Effector CD8-positive, alpha-beta T cell (primary cell): ENCODE measurements around the gene DNAJC24.

Source experiments
- DNase-seq: peaks from one replicate; lab custom pipeline; 2025; lab: John Stamatoyannopoulos, UW

The DNAJC24 gene

DNA sequence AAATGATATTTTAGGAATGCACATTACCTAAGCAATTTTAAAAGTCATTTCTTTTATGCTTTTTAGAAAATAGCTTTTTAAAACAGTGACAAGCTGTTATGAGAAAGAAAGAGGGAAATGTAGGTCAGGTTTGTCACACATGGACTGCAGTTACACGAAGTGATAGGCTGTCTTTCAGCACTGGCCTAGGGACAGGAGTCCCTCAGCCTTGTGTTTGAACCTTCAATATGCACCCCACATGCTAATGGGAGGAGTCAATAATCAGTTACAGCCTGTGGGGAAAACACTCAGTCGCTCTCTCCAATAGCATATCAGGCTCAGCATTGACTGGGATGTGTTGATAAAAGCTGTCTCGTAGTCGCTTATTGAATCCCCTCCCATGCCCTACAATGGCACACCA, 45.8 kb downstream of the DNAJC24 start:
- DNase-seq: no peak

DNA sequence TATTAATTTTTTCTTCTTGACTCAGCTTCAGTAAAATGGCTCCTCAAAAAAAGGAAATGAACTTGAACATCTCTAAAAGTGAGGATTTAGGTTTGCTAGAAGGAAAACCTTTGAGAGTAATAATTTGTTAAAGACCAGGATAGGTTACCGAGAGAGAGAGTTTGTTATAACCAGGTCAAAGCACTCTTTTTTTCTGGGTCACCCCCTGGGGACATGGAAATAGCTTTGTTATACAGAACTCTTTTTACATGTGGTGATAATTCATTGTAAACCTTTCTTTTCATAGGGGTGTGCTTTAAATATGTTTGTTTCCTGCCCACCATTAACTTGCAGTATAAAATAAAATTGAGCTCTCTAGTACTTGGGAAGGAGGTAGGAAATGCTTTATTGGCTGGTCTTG, 47.7 kb downstream of the DNAJC24 start:
- DNase-seq: no peak

DNA sequence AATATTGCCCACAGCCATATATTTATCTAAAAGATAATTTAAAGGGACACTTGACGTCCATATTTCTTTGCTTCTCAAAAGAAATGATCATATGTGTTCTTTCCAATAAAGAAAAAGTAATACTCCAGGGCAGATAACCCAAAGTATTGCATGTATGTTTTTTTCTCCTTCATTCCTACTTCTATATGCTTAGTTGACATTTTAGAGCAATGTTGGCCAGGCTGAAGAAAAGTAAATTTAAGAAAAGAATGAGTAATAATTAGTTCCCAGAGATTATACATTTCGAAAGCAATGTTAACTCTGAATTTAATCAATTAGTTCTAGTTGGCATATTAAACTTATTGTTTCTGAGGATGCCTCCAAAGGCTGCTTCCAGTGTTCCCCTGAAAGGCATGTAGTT, 48.2 kb downstream of the DNAJC24 start:
- DNase-seq: no peak

DNA sequence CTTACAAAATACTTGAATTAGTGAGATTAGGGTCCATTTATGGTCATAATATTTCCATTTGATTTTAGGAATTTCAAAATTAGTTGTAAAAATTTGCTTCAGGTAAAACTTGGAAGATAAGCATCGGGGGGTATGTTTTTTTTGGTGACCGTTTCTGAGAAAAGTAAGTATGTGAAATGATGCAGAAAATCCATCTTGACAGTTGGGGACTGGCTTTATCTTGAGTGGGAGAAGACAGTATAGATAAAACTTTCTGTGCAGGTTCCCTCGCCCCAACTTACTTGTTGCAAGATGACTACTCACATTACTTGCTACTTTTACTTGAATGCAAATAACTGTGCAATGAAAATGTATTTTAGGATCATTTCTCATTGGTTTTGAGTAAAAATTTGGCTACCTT, 49.5 kb downstream of the DNAJC24 start:
- DNase-seq: no peak

DNA sequence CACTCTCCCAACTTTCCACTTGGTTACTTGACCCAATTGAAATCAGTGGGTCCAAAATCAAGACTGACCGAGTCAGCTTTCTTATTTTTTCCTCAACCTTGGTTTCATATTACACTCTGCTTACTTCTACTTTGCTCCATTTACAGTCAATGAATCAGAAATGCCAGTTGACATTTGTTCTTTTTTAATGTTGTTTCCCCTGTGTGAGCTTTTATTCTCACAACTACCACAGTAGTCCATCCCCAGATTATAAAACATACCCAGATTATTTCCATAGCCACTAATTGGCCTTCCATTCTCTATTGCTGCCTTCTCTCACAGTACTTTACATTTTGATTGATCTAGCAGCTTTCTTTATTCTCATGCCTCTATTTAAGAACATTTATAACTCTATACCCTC, 50.0 kb downstream of the DNAJC24 start:
- no peak for DNase-seq

DNA sequence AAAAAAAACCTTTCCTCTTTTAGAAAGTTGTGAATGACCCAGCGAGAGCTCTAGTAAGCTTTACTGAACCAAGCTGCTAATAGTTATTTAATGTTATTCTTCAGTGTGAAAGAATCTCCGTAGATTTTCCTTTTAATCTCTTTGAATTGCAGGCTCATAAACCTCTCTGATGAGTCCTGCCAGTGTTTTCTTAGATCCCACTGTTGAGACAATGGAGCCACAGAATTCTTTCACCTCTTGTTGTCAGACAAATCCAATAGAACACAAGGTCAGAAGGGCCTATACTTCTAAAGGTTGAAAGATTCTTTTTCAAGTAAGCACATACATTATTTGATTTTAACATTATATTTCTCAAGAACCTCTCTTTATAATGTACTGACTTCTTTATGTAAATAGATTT, 52.2 kb downstream of the DNAJC24 start:
- no peak for DNase-seq

DNA sequence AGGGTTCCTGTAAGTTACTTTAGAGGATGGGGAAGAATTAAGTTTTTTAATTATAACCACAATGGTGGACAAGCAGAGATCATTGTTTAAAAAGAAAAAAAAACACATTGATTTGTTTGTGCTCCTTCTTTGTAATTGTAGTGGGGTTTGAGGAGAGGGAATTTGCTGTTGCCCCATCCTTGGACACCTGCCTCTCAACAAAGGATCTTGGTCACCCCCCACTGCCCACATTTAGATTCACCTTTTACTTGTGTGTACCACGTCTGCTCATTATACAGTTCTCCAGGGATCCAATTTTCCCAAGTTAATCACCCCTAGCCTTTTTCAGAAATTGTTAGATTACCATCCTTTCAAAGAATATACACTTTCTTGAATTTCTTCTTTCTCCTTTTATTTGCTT, 53.0 kb downstream of the DNAJC24 start:
- no peak for DNase-seq

DNA sequence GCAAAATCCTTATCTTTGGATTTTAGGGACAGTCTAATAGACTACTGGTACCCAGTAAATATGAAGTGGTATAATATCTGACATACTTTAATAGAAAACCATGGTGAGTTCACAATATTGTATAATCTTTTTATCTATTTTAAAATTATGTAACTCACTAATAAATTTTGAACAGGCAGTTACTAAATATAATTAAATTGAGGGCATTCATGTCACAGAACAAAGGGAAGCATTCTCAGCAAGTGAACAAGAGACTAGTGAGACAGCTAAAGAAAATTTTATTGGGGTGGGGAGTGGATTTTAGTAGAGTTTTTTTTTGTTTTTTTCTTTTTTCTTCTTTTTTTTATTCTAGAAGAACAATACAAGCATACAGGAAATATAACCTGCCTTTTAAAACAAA, 55.0 kb downstream of the DNAJC24 start:
- DNase-seq: no peak

DNA sequence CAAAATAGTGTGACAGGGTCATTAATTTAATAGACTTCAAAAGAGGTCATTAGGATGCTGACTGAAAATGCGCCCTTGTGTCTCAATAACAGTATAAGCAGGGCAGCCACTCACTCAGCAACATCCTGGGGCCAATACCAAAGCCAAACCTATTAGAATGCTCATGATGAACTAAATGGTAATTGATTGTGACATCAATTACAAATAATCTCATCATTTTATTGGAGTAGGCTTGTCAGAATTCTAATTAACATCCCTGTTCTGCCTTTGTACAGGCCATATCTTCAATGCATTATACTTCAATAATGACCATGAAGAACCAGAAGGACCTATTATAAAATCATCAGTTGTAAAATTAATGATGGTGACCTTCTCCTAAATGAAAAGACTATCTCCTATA, 64.2 kb downstream of the DNAJC24 start:
- DNase-seq: no peak

DNA sequence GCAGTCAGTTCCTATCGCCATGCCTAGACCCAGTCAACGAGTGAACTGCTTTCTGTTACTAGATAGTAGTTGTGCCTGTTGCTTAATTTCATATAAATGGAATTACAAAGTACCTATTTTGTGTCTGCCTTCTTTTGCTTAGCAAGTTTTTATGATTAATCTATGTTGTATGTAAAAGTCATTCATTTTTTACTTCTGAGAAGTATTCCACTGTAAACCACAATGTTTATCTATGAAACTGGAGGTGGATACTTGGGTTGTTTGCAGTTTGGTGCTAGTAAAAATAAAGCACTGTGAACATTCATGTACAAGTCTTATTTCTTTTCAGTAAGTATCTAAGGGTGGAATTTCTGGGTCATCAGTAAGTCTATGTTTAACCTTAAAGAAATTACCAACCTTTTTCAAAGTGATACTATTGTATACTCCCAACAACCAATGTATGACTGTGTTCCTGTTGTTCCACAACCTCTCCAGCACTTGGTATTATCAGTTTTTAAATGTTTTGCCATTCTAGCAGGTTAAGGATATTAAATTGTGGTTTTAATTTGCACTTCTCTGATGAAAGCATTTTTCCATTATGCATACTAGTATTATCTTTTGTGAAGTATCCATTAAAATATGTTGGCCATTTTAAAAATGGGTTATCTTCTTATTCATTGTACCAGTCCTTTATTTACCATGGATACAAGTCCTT, 68.2 kb downstream of the DNAJC24 start:
- DNase-seq: no peak

DNA sequence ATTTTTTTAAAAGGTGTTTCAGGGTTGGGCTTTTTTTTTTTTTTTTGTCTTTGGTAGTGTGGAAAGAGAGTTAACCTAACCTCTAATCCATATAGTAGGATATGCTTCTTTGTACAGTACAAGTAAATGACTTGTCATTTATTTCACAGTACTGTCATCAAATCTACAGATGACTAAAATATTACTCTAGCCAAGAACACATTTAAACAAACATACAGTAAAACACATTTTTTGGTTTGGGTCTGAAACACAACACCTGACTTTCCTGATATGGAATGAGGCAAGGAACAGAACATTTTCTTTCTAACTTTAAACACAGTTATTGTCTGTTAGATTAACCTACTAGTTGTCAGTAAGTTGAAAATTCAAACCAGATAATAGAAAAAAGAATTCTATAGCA, 71.6 kb downstream of the DNAJC24 start:
- DNase-seq: no peak

DNA sequence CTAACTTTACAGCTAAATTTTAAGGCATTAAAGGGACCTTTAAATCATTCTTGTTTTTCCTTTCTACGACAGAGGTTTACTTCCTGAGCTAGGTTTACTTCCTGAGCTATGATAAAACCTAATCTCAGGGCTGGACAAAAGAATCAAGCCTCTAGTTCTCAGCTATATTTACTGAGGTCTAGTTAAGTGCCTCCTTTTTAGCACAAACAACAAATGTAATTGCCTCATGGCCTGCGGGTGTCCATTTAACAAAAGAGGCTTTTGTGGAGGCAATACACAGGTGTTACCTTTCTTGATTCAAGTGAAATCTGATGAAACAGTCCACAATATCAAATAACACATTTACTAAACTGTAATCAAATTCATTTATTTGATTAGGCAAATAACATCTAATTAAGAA, 72.4 kb downstream of the DNAJC24 start:
- no peak for DNase-seq

DNA sequence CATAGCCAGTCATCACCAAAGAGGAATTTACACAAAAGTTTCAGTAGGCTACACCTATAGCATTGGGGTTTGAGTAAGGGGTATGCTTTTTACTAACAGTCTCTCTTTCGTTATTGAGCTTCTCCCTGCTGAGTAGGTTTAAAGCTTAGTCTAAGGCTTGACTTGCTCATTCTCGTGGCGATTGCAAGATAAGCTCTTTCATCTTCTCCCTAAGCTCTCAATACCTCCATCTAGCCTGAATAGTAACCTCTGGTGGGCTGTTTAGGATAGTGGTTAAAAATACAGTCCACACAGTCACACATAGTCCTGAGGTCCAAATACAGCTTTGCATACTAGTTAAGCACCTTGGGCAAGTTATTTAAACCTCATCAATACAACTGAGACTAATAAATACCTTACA, 74.1 kb downstream of the DNAJC24 start:
- no peak for DNase-seq

DNA sequence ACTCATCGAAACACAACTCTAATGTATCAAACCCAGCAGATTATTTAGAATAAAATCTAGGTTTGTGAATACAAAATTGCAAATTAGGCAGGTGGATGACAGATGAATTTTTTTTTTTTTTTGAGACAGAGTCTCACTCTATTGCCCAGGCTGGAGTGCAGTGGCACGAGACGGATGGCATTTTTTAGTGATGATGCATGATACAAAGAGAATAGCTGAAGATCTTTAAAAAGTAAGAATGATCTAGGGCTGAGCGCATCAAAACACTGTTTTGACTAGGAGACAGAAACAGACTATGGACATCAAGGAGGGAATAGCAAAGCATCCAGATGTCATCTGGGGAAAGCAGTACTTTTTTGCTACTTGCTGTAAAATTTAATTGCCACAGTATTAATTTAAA, 76.0 kb downstream of the DNAJC24 start:
- no peak for DNase-seq

DNA sequence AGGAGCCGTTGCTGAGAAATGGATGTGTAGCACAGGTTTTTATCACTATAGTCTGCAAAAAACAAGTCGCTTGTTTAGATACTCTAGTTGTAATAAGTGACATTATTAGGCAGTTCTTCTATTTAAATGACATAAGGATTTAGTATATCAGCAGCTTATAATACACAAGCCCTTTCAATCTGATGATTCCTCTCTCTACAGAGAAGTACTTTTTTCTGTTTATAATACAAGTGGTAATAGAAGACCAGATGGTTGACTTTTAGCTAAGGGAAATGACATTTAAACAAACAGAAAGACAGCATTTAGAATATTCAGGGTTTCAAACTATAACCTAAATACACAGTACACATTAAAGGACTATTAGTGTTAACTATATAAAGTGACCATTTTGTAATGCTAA, 79.4 kb downstream of the DNAJC24 start:
- no peak for DNase-seq

DNA sequence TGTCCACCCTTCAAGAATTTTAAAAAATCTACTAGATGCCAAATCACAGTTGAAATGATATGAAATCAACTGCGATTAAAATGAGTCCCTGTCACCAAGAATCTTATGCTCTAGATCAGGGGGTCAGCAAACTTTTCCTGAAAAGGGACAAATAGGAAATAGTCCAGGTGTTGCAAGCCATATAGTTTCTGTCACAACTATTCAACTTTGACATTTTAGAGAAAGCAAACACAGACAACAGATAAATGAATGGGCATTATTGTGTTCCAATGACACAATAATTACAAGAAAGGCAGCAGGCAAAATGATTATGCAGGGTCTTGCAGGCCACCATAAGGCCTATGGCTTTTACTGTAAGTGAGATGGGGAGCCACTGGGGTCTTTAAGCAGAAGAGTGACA, 81.2 kb downstream of the DNAJC24 start:
- DNase-seq: no peak

DNA sequence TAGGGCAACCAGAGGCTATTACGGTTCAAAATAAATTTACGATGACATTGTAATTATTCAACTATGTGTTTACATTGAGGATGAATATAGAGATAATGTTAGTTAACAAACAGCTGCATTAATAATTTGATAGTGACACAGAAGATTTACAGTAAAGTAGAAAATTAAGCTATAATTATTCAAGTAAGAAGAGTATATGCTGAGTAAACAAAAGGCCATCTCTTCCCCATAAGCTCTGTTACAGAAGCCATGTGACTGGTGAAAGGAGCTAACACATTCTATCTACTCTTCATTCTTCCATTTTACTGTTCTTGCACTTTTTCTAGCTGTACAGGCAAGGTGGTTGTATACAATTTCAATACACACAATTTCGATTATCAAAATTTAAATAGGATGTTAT, 85.5 kb downstream of the DNAJC24 start:
- no peak for DNase-seq

DNA sequence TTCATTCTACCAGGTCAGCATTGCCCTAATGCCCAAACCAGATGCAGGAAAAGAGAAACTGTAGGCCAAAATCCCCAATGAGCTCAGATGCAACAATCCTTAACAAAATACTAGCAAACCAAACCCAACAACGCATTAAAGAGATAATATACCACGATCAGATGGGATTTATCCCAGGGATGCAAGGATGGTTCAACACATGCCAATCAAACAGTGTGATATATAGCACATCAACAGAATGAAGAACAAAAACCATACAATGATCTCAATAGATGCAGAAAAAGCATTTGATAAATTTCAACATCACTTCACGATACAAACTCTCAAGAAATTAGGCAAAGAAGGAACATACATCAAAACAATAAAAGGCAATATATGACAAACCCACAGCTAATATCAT, 94.8 kb downstream of the DNAJC24 start:
- no peak for DNase-seq

DNA sequence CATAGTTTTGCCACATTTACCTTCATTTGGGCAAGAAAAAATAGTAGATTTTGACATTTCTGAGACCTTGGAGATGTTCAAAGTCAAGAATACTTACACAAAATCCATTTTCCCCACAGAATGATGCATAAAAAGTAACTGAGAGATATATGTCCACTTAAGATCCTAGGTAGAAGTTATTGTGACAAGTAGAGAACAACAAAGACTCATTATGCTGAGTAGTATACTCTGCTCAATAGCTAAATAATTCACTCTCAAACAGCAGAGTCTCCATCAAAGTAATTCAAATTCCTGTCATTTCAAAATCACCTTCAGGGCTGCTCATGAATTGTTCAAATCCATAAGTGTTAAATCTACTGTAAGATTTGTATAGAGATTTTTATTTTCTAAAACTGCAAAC, 104.4 kb downstream of the DNAJC24 start:
- no peak for DNase-seq

DNA sequence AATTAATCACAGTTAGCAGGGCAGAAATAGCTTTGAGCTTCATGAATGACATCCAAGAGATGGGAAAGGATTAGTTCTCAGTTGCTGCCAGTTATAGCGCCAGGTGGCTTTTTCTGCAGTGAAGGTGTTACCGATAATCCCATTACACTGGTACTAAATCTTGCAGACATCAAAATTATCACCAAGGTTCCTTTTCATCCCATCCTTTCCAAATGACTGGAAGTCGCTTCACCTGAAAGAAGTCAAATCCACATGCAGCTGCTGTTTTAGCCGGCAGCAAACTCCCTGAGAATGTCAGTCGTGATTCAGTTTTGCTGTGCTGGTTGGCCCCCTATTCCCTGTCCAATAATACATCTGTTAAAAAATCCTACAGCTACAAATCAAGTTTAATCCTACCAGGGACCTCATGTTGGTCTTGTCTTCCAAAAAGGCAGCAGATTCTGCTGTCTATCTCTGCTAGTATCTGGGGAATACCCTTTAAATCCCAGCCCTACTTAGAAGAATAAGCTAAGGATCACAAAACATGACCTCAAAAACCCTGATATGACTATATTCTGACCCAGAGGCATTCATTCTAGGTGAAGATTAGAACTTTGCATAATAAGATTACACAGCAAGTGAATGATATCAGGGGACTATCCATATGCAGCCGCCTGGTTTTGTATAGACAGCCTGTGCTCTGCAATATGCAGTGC, 108.0 kb downstream of the DNAJC24 start:
- DNase-seq: no peak

DNA sequence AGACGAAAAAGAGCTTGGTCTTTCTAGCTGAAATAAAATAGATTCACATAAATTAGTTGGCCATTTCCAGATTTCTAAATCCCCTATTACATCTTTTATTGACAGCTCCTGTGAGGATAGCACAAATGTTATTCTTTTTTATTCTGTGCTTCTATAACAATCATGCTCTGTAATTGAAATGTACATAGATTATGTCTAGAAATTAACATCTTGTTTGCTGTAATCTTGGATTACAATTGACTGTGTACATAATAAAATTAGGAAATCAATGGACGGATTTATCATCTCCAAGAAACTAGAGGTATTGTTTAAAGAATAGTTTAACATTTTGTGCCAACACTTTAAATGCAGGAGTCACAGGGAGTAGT, 108.5 kb downstream of the DNAJC24 start:
- DNase-seq: no peak

DNA sequence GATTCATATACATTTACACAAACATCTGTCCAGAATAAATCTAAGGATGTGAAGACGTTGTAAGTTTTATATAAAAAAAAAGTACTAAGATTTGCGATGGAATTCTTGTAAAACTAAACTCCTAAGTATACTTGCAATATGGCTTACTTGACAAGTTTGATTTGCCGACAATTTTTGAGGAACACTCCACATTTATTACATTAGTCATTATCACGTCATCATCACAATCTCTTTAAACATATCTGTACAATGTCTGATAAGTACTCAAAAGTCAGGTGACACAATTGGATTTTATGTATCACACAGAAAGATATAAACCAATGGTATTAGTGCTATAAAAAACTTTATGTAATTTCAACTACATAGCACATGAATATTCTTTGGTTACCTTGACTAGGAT, 109.4 kb downstream of the DNAJC24 start:
- no peak for DNase-seq

DNA sequence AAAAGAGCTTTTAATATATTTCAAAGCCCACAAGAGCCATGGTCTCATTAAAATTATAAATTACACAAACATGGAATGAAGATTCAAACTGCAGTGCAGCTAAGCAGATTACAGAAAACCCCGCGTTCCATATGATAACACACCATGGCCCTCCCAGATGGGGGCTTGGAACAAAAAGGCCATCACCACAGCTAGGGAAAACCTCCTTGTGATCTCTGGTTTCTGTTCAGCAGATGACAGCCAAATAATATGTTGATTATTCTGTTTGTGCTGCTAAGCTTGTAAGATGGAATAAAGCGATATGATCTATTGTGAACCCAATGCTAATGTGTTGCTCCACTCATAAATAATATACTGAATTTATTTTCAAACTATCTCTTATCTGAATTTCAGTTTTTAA, 111.3 kb downstream of the DNAJC24 start:
- DNase-seq: no peak
